Bronchial epithelial cell (primary cell): ENCODE measurements around the gene MTRF1. TPM values are rescaled to one million over a fixed set of nuclear protein-coding genes. Genes with fewer than 3 reads are reported as not detected.

Experiments used
- DNase-seq: peaks from one replicate; pipeline ENCODE4 v3.0.0-alpha.2; 2010; ENCODE audit warnings: low read depth
- FAIRE-seq: peaks from 2 replicates; lab custom pipeline; 2011; peaks lifted over from hg19 to GRCh38; lab: Jason Lieb, UNC
- H3K27me3 ChIP-seq: 2 replicates; pipeline ENCODE4 v1.5.1; 2011; ENCODE audit warnings: low read length; ENCODE audit not compliant: control insufficient read depth, insufficient read depth
- H3K36me3 ChIP-seq: 2 replicates; pipeline ENCODE4 v1.5.1; 2011; ENCODE audit warnings: low read length; ENCODE audit not compliant: control insufficient read depth, insufficient read depth
- H3K4me3 ChIP-seq: 2 replicates; pipeline ENCODE4 v1.5.1; 2011; ENCODE audit warnings: mild to moderate bottlenecking, low read depth, low read length, control low read depth
- total RNA-seq: library from RNA; depleted of rRNA; stranded (reverse); fragments of >200 nt; gene quantifications from 2 replicates; pipeline ENCODE4 v1.2.1, GENCODE V29; 2014
- TF ChIP-seq, protein P1 (sequence below): IDR thresholded peaks from 2 replicates; pipeline ENCODE4 v1.5.1; 2011; ENCODE audit warnings: mild to moderate bottlenecking, moderate library complexity, low read length, control low read depth, inconsistent platforms; ENCODE audit not compliant: insufficient read depth, severe bottlenecking

MTRF1 gene, protein sequence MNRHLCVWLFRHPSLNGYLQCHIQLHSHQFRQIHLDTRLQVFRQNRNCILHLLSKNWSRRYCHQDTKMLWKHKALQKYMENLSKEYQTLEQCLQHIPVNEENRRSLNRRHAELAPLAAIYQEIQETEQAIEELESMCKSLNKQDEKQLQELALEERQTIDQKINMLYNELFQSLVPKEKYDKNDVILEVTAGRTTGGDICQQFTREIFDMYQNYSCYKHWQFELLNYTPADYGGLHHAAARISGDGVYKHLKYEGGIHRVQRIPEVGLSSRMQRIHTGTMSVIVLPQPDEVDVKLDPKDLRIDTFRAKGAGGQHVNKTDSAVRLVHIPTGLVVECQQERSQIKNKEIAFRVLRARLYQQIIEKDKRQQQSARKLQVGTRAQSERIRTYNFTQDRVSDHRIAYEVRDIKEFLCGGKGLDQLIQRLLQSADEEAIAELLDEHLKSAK
- 10.0 and 11.4 TPM in 2 replicates for total RNA-seq

DNA sequence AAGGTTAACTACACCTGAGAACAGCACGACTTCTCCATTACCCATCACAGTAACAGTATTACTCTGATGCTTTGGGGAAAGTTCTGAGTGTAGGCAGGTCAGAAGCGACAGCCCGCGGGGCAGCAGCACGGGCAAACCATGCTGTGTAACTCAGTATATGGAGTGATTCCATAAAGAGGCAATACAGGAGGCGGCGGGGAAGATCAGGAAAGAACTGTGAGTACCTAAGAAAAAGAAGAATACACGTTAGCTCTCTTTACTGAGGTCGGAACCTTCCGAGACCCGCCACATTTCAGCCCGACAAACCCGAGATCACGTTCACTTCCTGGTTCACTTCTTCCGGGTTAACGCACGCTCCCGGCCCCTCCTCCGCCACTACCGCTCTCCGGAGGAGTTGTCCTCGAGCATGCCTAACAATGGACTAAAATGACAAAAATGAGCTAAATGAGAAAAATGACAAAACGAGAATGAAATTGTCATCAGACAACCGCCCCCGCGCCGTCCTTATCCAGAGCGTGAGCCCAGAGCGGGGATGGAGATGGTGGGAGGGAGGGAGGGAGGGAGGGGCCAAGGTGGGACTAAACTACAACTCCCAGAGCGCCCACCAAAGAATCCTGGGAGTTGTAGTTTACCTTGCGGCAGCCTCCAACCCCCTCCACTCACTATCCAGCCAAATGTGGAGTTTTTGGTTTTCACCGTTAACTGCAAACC lies at the start of gene MTRF1:
TSS of gene MTRF1 (minus strand) at position 316 of the 711 bp plus-strand sequence. CDS start 2,669 bp downstream, outside the sequence.
- FAIRE-seq = no peak
- peak; percentile 62 for DNase-seq
- H3K36me3 ChIP-seq = no peaks in the 10 kb centered on the region
- TF ChIP-seq, protein P1, sequence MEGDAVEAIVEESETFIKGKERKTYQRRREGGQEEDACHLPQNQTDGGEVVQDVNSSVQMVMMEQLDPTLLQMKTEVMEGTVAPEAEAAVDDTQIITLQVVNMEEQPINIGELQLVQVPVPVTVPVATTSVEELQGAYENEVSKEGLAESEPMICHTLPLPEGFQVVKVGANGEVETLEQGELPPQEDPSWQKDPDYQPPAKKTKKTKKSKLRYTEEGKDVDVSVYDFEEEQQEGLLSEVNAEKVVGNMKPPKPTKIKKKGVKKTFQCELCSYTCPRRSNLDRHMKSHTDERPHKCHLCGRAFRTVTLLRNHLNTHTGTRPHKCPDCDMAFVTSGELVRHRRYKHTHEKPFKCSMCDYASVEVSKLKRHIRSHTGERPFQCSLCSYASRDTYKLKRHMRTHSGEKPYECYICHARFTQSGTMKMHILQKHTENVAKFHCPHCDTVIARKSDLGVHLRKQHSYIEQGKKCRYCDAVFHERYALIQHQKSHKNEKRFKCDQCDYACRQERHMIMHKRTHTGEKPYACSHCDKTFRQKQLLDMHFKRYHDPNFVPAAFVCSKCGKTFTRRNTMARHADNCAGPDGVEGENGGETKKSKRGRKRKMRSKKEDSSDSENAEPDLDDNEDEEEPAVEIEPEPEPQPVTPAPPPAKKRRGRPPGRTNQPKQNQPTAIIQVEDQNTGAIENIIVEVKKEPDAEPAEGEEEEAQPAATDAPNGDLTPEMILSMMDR = no peak
- peak within 1 kb of the TSS; percentile 59 for H3K4me3 ChIP-seq
- H3K27me3 ChIP-seq = no peaks in the 10 kb centered on the region

DNA sequence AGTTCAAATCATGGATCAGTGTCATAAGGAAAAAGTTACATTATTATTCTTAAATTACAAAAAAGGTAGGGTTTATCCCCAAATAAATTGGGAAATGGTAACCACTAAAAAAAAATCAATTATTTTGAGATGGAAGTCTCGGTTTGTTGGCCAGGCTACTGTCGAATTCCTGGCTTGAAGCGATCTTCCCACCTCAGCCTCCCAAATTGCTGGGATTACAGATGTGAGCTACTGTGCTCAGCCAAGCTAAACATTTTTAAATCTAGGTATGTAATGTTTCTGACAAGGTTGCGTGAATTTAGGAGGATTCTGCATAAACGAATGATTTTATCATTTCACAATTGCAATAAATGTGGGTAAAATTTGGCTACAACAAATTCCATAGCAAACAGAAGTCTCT lies 49.7 kb upstream of the MTRF1 start:
- H3K4me3 ChIP-seq = peak overlapping the region; percentile 11

DNA sequence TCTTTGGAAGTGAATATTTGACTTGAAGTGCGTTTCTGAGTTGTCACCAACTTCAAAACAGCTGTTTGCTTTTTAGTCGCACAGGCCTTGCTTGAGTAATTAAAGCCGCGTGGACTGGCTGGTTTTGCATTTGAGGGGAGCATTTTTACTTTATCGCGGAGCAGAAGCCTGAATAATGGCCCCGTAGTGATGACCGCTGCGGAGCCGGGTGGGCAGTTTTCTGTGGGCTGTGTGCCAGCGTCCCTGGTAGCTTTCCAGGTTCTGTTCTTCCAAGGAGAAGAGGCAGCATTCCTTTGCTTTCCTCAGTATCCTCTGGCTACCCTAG lies 48.8 kb upstream of the MTRF1 start:
- peak; percentile 28 for DNase-seq
- Histone ChIP-seq H3K27me3 (no peaks in the 10 kb centered on the region), H3K36me3 (no peaks in the 10 kb centered on the region), H3K4me3 (peak overlapping the region; percentile 95)
- TF ChIP-seq, protein P1 = no peak
- no peak for FAIRE-seq

More for the DNA sequence above, 49.7 kb upstream of the MTRF1 start:
- DNase-seq (no peak), FAIRE-seq (no peak)
- TF ChIP-seq, protein P1 = no peak
- H3K36me3 ChIP-seq = no peaks in the 10 kb centered on the region
- H3K27me3 ChIP-seq = no peaks in the 10 kb centered on the region

DNA sequence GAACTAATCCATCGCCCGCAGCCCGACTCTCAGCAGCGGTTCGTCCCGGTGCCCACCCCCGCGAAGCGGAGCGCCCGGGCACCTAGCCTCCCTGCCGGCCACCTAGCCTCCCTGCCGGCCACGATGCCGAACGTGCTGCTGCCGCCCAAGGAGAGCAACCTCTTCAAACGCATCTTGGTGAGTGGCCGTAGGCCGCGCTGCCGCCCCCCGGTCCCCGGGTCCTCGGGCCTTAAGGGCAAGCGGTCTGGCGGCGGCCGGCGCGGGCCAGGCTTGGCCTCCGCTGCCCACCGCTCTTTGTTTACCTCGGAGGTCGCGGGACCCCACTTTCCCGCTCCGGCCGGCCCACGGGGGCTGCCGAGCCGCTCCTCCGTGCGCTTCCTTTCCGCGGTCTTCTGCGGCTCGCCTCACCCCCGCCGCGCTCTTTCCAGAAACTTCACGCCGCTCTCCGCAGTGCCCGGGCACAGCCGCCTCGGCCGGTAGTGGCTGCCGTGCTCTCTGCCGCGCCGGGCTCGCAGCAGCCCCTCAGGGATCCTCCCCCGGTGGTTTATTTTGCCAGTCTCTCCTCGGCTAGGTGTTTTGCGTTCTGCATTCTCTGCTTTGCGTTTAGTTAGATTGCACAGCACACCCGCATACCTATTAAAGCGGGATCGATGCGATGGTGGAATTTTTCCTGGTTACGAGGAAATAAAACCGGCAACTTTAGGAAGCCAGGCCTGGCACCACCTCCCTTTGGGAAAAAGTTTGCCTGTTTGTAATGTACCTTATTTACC lies 48.2 kb upstream of the MTRF1 start:
- TF ChIP-seq, protein P1 = no peak
- no peak for FAIRE-seq
- DNase-seq = no peak
- Histone ChIP-seq H3K36me3 (no peaks in the 10 kb centered on the region), H3K27me3 (no peaks in the 10 kb centered on the region), H3K4me3 (peak overlapping the region; percentile 95)

DNA sequence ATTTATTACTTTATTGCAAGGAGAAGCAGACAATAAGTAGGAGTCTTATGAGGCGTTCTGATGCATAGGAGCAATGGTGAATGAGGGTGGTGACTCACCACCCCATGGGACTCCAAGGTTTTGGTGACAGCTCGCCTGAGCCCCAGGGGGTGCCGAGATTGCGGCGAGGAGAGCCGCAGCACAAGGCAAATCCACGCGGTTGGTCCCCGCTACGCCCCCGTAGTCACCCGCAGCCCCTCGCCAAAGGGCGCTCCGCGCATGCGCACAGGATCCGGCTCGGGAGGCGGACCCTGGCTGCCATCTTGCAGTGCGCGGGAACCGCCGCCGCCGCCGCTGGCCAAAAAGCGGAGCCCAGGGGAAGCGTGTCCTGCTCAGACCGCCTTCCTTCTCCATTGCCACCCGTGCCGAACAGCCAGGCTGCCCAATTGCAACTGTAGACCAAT lies 47.6 kb upstream of the MTRF1 start, which contains the start of gene NAA16:
TSS of gene NAA16 (plus strand) at position 305 of the 443 bp plus-strand sequence. CDS start 262 bp downstream, outside the sequence.
- TF ChIP-seq, protein P1 = no peak
- H3K27me3 ChIP-seq = no peaks in the 10 kb centered on the region
- no peaks in the 10 kb centered on the region for H3K36me3 ChIP-seq
- DNase-seq (peak; percentile 83), FAIRE-seq (no peak)
- peak within 1 kb of the TSS; percentile 95 for H3K4me3 ChIP-seq
